Stimulated activated CD4-positive, alpha-beta T cell treated with anti-CD3 and anti-CD28 coated beads, TNF-alpha, amount 100 ng/mL, for 1 hour (primary cell): ENCODE measurements around the gene AQP9.

Source experiments
- DNase-seq, 3 donors: peaks; one replicate each; pipeline ENCODE4 v3.0.0-alpha.2; 2020; ENCODE audit warnings: low read depth in 3 of 3, low spot score in 1 of 3

The AQP9 gene

GRCh38 chr15:58222679-58223078, 84.5 kb downstream of the AQP9 start:
- no peak for DNase-seq

- DNase-seq: no peak
Observed at GRCh38 chr15:58223432-58223831, 85.3 kb downstream of the AQP9 start.

GRCh38 chr15:58224068-58224467, 85.9 kb downstream of the AQP9 start:
- DNase-seq: no peak

- peak; percentile 13 to 57 (median 24) for DNase-seq
Observed at GRCh38 chr15:58227706-58228543, 89.7 kb downstream of the AQP9 start.

GRCh38 chr15:58228718-58229117, 90.5 kb downstream of the AQP9 start:
- DNase-seq: no peak

- DNase-seq: no peak
Observed at GRCh38 chr15:58229297-58229768, 91.2 kb downstream of the AQP9 start.

- DNase-seq: no peak
Observed at GRCh38 chr15:58232281-58233065, 94.3 kb downstream of the AQP9 start.

- no peak for DNase-seq
Observed at GRCh38 chr15:58233341-58233740, 95.2 kb downstream of the AQP9 start.
